Erythroblast (primary cell): Measurements from ENCODE around the gene TUBA8.

ENCODE experiments used
- GATA1 ChIP-seq: IDR thresholded peaks from 2 replicates; pipeline ENCODE4 v1.6.1; 2011; ENCODE audit warnings: low read depth, mild to moderate bottlenecking, control low read depth, low read length, moderate library complexity
- POLR2A ChIP-seq: IDR thresholded peaks from 2 replicates; pipeline ENCODE4 v1.6.1; 2011; ENCODE audit warnings: mild to moderate bottlenecking, low read length

GRCh38 chr22:18121954-18122554 is 11.4 kb downstream of the TUBA8 start:
- no peak for TF ChIP-seq POLR2A
- TF ChIP-seq GATA1, result no peak
